ENCODE measurements around the gene TCF7L1.

- TF ChIP-seq CTCF (conservative IDR thresholded peaks at IDR 0.05; ENCODE audit: low read length) (no peak), EZH2phosphoT487 (IDR thresholded peaks at IDR 0.05; ENCODE audit: borderline replicate concordance) (no peak)
Measured at GRCh38 chr2:85156619-85157018, 23.4 kb downstream of the TCF7L1 start.
